GM19035 (cell line): ENCODE results near the gene OR2AK2.

Source experiments
- ATAC-seq: cut with Tn5 transposase; IDR thresholded peaks from one replicate; pipeline ENCODE4 v1.9.1; 2021; ENCODE audit not compliant: unreplicated experiment

Gene OR2AK2

GRCh38 chr1:247964933-247965332, at the start of gene OR2AK2:
Gene OR2AK2 (plus strand): TSS chr1:247965233. CDS start chr1:247965377, 144 bp downstream.
- no peak for ATAC-seq

GRCh38 chr1:247919952-247920351, 45.1 kb upstream of the OR2AK2 start, which contains the start of gene OR2T8:
Gene OR2T8 (plus strand): TSS chr1:247920252. CDS start chr1:247921018, 766 bp downstream.
- no peak for ATAC-seq

GRCh38 chr1:247923941-247924340, 41.1 kb upstream of the OR2AK2 start:
- no peak for ATAC-seq

- no peak for ATAC-seq
Observed at GRCh38 chr1:247924868-247925267, 40.2 kb upstream of the OR2AK2 start, which contains the start of gene OR2AJ1. Gene OR2AJ1 (plus strand): TSS chr1:247924889. CDS start chr1:247933769, 8,880 bp downstream.

GRCh38 chr1:247933989-247934388, 31.0 kb upstream of the OR2AK2 start:
- ATAC-seq = no peak

GRCh38 chr1:247935781-247936180, 29.3 kb upstream of the OR2AK2 start:
- ATAC-seq = no peak

- no peak for ATAC-seq
Observed at GRCh38 chr1:247936415-247936814, 28.6 kb upstream of the OR2AK2 start.

- ATAC-seq = peak; percentile 100
Observed at GRCh38 chr1:247936965-247937734, 27.9 kb upstream of the OR2AK2 start.

GRCh38 chr1:247942624-247943023, 22.4 kb upstream of the OR2AK2 start:
- ATAC-seq = no peak

GRCh38 chr1:247948558-247948957, 16.5 kb upstream of the OR2AK2 start, which contains the start of gene OR2L8:
Gene OR2L8 (plus strand): TSS chr1:247948858. CDS start chr1:247948858, 0 bp downstream.
- ATAC-seq = no peak

- ATAC-seq = no peak
Observed at GRCh38 chr1:247953408-247953807, 11.6 kb upstream of the OR2AK2 start.

- no peak for ATAC-seq
Observed at GRCh38 chr1:247961791-247962190, 3.2 kb upstream of the OR2AK2 start.

- ATAC-seq = no peak
Observed at GRCh38 chr1:247962911-247963588, 2.0 kb upstream of the OR2AK2 start.

- no peak for ATAC-seq
Observed at GRCh38 chr1:247966532-247967204, 1.6 kb downstream of the OR2AK2 start.

GRCh38 chr1:247992986-247993385, 28.0 kb downstream of the OR2AK2 start:
- no peak for ATAC-seq

- ATAC-seq = no peak
Observed at GRCh38 chr1:247998811-247999210, 33.8 kb downstream of the OR2AK2 start.

GRCh38 chr1:248000169-248000568, 35.1 kb downstream of the OR2AK2 start:
- no peak for ATAC-seq

GRCh38 chr1:248007778-248008177, 42.7 kb downstream of the OR2AK2 start:
- ATAC-seq = no peak

- no peak for ATAC-seq
Observed at GRCh38 chr1:248009681-248010080, 44.6 kb downstream of the OR2AK2 start.

- ATAC-seq = no peak
Observed at GRCh38 chr1:248013229-248013710, 48.2 kb downstream of the OR2AK2 start, which contains the start of gene OR2L5. Gene OR2L5 (plus strand): TSS chr1:248013660. CDS start chr1:248021948, 8,288 bp downstream.

GRCh38 chr1:248015803-248016202, 50.8 kb downstream of the OR2AK2 start:
- ATAC-seq = no peak
